ENCODE results near the gene MALT1. TPM values are rescaled to one million over a fixed set of nuclear protein-coding genes. Genes with fewer than 3 reads are reported as not detected.
"Not testable (repeated sequence)": the region's sequence is repeated elsewhere in the genome, so short reads cannot be mapped to it uniquely, and the experiment has no call there.

The MALT1 gene
- polyA plus RNA-seq, 2 of the 4 experiments (the other 2 are of a cell fraction): 30.7 to 34.0 TPM

DNA sequence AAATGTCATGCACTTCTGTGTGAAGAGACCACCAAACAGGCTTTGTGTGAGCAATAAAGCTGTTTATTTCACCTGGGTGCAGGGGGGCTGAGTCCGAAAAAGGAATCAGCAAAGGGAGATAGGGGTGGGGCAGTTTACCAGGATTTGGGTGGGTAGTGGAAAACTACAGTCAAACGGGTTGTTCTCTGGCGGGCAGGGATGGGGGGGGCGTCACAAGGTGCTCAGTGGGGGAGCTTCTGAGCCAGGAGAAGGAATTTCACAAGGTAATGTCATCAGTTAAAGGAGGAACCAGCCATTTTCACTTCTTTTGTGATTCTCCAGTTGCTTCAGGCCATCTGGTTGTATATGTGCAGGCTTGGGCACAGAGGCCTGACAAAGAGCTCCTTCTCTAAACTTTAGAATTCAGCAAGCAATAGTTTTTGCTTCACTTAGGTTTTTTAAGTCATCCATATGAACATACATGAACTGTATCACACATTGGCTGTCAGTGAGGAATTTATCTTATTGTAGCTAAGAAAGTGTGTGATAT lies 24.9 kb upstream of the MALT1 start:
- peaks cover 11% of the 10 kb centered on the region for H3K4me1 ChIP-seq
- ATAC-seq: no peak
- H3K4me3 ChIP-seq: no peak overlapping the region
- no peaks in the 10 kb centered on the region for H3K9me3 ChIP-seq
- CTCF ChIA-PET: no interaction called here
- no peak for DNase-seq (ENCODE audit: low read depth in 1 of 2, low spot score in 1 of 2)
- TF ChIP-seq NFE2L2 (conservative IDR thresholded peaks at IDR 0.05; ENCODE audit: low read length) (no peak), RAD21 (conservative IDR thresholded peaks at IDR 0.05 in 1 of 2, IDR thresholded peaks at IDR 0.05 in 1 of 2) (no peak), PHF8 (IDR thresholded peaks at IDR 0.05; ENCODE audit: borderline replicate concordance, low read depth) (no peak), NPAS2 (CRISPR knock-in tag; IDR thresholded peaks at IDR 0.05; ENCODE audit: borderline replicate concordance) (no peak), HOXB5 (CRISPR knock-in tag; IDR thresholded peaks at IDR 0.05) (no peak), CEBPB (IDR thresholded peaks at IDR 0.05) (no peak), MAZ (IDR thresholded peaks at IDR 0.05; ENCODE audit: borderline replicate concordance, low read depth, low read length) (no peak), KDM5A (IDR thresholded peaks at IDR 0.05) (no peak), MYC (IDR thresholded peaks at IDR 0.05; ENCODE audit: borderline replicate concordance, low read length) (no peak), CBX8 (IDR thresholded peaks at IDR 0.05) (no peak), CBX2 (IDR thresholded peaks at IDR 0.05; ENCODE audit: borderline replicate concordance, low read depth) (no peak), JUN (IDR thresholded peaks at IDR 0.05) (no peak), HOXB13 (CRISPR knock-in tag; IDR thresholded peaks at IDR 0.05; ENCODE audit: low read depth) (no peak)
- TF ChIP-seq, protein P1, sequence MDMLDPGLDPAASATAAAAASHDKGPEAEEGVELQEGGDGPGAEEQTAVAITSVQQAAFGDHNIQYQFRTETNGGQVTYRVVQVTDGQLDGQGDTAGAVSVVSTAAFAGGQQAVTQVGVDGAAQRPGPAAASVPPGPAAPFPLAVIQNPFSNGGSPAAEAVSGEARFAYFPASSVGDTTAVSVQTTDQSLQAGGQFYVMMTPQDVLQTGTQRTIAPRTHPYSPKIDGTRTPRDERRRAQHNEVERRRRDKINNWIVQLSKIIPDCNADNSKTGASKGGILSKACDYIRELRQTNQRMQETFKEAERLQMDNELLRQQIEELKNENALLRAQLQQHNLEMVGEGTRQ (IDR thresholded peaks at IDR 0.05): no peak
- TF ChIP-seq, protein P2, sequence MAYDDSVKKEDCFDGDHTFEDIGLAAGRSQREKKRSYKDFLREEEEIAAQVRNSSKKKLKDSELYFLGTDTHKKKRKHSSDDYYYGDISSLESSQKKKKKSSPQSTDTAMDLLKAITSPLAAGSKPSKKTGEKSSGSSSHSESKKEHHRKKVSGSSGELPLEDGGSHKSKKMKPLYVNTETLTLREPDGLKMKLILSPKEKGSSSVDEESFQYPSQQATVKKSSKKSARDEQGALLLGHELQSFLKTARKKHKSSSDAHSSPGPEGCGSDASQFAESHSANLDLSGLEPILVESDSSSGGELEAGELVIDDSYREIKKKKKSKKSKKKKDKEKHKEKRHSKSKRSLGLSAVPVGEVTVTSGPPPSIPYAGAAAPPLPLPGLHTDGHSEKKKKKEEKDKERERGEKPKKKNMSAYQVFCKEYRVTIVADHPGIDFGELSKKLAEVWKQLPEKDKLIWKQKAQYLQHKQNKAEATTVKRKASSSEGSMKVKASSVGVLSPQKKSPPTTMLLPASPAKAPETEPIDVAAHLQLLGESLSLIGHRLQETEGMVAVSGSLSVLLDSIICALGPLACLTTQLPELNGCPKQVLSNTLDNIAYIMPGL (CRISPR knock-in tag; IDR thresholded peaks at IDR 0.05; ENCODE audit: borderline replicate concordance): no peak
- TF ChIP-seq, protein P3, sequence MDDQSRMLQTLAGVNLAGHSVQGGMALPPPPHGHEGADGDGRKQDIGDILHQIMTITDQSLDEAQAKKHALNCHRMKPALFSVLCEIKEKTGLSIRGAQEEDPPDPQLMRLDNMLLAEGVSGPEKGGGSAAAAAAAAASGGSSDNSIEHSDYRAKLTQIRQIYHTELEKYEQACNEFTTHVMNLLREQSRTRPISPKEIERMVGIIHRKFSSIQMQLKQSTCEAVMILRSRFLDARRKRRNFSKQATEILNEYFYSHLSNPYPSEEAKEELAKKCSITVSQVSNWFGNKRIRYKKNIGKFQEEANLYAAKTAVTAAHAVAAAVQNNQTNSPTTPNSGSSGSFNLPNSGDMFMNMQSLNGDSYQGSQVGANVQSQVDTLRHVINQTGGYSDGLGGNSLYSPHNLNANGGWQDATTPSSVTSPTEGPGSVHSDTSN (IDR thresholded peaks at IDR 0.05): no peak
- TF ChIP-seq, protein P4, sequence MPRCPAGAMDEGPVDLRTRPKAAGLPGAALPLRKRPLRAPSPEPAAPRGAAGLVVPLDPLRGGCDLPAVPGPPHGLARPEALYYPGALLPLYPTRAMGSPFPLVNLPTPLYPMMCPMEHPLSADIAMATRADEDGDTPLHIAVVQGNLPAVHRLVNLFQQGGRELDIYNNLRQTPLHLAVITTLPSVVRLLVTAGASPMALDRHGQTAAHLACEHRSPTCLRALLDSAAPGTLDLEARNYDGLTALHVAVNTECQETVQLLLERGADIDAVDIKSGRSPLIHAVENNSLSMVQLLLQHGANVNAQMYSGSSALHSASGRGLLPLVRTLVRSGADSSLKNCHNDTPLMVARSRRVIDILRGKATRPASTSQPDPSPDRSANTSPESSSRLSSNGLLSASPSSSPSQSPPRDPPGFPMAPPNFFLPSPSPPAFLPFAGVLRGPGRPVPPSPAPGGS (IDR thresholded peaks at IDR 0.05): no peak
- peak overlapping the region in 1 of 2 experiments; percentile 70; a peak in 3 of 6 replicates for H3K27ac ChIP-seq
- no peak overlapping the region for H3K4me2 ChIP-seq
- POLR2A ChIA-PET: no interaction called here
- WGBS (ENCODE audit: missing lambda C conversion rate): 77% methylated on average over 4 of the region's 4 CpGs
- FAIRE-seq: no peak

DNA sequence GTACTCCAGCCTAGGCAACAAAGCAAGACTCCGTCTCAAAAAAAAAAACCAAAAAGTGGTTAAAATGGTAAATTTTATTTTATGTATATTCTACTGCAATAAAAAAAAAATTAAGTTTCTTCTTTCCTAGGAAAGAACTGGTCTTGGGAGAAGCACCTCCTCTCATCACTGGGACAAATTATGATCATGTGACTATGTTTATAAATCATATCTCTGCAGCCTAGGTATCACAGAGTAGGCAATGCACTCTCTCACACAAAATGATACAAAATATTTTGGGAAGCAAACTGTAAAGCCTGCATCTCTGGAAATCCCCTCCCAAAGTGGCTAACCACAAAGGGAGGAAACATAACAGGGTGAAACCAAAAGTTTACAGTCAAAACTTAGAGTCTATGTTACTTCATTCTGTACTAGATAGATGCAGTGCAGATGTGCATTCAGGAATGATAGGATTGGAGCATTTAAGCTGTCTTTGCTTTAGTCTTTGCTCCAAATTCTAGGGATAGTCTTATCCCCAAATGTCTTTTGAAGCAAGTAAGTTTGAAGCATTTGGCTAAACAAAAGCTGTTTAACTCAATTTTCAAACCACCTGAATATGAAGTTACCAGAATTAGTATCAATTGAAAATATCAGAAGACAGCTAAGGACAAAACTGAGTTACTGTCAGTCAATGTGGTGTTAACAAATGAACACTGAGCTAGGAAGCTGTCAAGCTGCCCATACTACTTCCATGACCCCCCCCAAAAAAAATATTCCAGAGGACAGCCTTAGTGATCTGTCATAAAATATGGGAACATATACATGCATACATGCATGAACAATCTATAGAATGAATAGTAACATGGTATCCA lies 21.1 kb upstream of the MALT1 start:
- ChIA-PET CTCF (interaction anchor here (0.9 to 1.3 kb wide), 2 partner anchors 11 to 14 kb away, joined by 3 to 4 read pairs; no protein-coding TSS in a partner anchor), POLR2A (no interaction called here)
- TF ChIP-seq ZSCAN20 (CRISPR knock-in tag; IDR thresholded peaks at IDR 0.05) (no peak), RNF2 (IDR thresholded peaks at IDR 0.05; ENCODE audit: borderline replicate concordance, low read depth) (no peak), EHF (CRISPR knock-in tag; IDR thresholded peaks at IDR 0.05) (no peak), RARB (CRISPR knock-in tag; IDR thresholded peaks at IDR 0.05) (no peak), ESRRA (IDR thresholded peaks at IDR 0.05; ENCODE audit: borderline replicate concordance, low read length) (no peak)
- TF ChIP-seq, protein P4 (IDR thresholded peaks at IDR 0.05): no peak
- Histone ChIP-seq H3K4me1 (peaks cover 2% of the 10 kb centered on the region; the same call in 2 of the 3 replicates), H3K4me2 (no peak overlapping the region), H3K4me3 (no peak overlapping the region), H3K27ac (no peak overlapping the region), H3K9me3 (peaks cover 3% of the 10 kb centered on the region; the same call in 1 of the 3 replicates)
- no peak for FAIRE-seq
- WGBS (ENCODE audit: missing lambda C conversion rate): 90% methylated on average over 1 of the region's 1 CpG
- DNase-seq (ENCODE audit: low read depth in 1 of 2, low spot score in 1 of 2): no peak
- no peak for ATAC-seq

DNA sequence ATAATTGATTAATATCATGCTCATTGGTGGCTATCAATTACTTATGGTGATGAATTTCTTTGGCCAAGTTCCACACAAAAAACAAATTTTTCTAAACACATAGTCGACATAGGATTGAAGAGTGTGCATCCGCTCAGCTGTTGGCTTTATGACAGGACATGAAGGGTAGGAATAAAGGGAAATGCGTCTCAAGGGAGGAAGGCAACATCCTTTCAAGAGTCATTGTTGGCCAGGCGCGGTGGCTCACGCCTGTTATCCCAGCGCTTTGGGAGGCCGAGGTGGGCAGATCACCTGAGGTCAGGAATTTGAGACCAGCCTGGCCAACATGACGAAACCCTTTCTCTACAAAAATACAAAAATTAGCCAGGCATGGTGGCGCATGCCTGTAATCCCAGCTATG lies 20.4 kb upstream of the MALT1 start:
- ATAC-seq; FAIRE-seq; POLR2A ChIA-PET; H3K4me2 ChIP-seq; H3K27ac ChIP-seq; H3K4me1 ChIP-seq; DNase-seq (ENCODE audit: low read depth in 1 of 2, low spot score in 1 of 2); H3K9me3 ChIP-seq; H3K4me3 ChIP-seq: not testable (repeated sequence)
- CTCF ChIA-PET: interaction anchor here (0.9 to 1.3 kb wide), 2 partner anchors 11 to 14 kb away, joined by 3 to 4 read pairs; no protein-coding TSS in a partner anchor
- 93% methylated on average over 10 of the region's 10 CpGs for WGBS (ENCODE audit: missing lambda C conversion rate)

DNA sequence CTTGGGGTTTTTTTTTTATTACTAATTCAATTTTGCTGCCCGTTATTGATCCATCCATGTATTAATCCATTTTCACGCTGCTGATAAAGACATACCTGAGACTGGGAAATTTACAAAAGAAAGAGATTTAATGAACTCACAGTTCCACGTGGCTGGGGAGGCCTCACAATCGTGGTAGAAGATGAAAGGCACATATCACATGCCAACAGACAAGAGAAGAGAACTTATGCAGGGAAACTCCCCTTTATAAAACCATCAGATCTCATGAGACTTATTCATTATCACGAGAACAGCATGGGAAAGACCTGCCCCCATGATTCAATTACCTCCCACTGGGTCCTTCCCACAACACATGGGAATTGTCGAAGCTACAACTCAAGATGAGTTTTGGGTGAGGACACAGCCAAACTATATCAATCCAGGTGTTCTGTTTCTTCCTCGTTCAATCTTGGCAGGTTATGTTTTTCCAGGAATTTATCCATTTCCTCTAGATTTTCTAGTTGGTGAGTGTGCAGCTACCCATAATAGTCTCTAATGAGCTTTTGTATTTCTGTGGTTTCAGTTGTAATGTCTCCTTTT lies 18.0 kb upstream of the MALT1 start:
- CTCF ChIA-PET; POLR2A ChIA-PET; DNase-seq (ENCODE audit: low read depth in 1 of 2, low spot score in 1 of 2); H3K9me3 ChIP-seq; H3K4me1 ChIP-seq; H3K4me2 ChIP-seq; H3K4me3 ChIP-seq; FAIRE-seq; H3K27ac ChIP-seq; ATAC-seq: not testable (repeated sequence)
- 66% methylated on average over 7 of the region's 7 CpGs for WGBS (ENCODE audit: missing lambda C conversion rate)

All from A549 (cell line).